ENCODE data around the gene AP1S1.
"Not testable (repeated sequence)": the region's sequence is repeated elsewhere in the genome, so short reads cannot be mapped to it uniquely, and the experiment has no call there.

The AP1S1 gene

GRCh38 chr7:101125989-101126650 lies 28.2 kb upstream of the AP1S1 start:
- TF ChIP-seq CTCF (conservative IDR thresholded peaks at IDR 0.05; ENCODE audit: low read depth, low read length), result no peak
- peak; percentile 89 for DNase-seq (ENCODE audit: low read depth)
- no peak overlapping the region for H3K4me3 ChIP-seq (ENCODE audit: low read depth, low read length)

GRCh38 chr7:101126651-101127459 lies 27.4 kb upstream of the AP1S1 start, which contains the start of gene SERPINE1:
SERPINE1 (plus strand) TSS chr7:101127104; CDS start chr7:101128394, 1,290 bp downstream.
- peak within 1 kb of the TSS; percentile 72 for H3K4me3 ChIP-seq (ENCODE audit: low read depth, low read length)
- TF ChIP-seq CTCF (conservative IDR thresholded peaks at IDR 0.05; ENCODE audit: low read depth, low read length), result peak; percentile 32
- peak; percentile 100 for DNase-seq (ENCODE audit: low read depth)

GRCh38 chr7:101127460-101128039 lies 26.7 kb upstream of the AP1S1 start:
- no peak for DNase-seq (ENCODE audit: low read depth)
- TF ChIP-seq CTCF (conservative IDR thresholded peaks at IDR 0.05; ENCODE audit: low read depth, low read length), result no peak
- H3K4me3 ChIP-seq (ENCODE audit: low read depth, low read length), result peak overlapping the region; percentile 72

- H3K4me3 ChIP-seq (ENCODE audit: low read depth, low read length), result peak overlapping the region; percentile 72
- TF ChIP-seq CTCF (conservative IDR thresholded peaks at IDR 0.05; ENCODE audit: low read depth, low read length), result no peak
- peak; percentile 78 for DNase-seq (ENCODE audit: low read depth)
Measured at GRCh38 chr7:101128040-101128834, 26.0 kb upstream of the AP1S1 start.

GRCh38 chr7:101129603-101130117 lies 24.6 kb upstream of the AP1S1 start:
- no peak for TF ChIP-seq CTCF (conservative IDR thresholded peaks at IDR 0.05; ENCODE audit: low read depth, low read length)
- H3K4me3 ChIP-seq (ENCODE audit: low read depth, low read length), result peak overlapping the region; percentile 52
- DNase-seq (ENCODE audit: low read depth), result no peak

- peak overlapping the region; percentile 17 for H3K4me3 ChIP-seq (ENCODE audit: low read depth, low read length)
- DNase-seq (ENCODE audit: low read depth), result not testable (repeated sequence)
Measured at GRCh38 chr7:101132626-101133600, 21.4 kb upstream of the AP1S1 start.
